Tibial nerve (tissue), 4 donors: Measurements from ENCODE around the gene TRIP6. TPM values are rescaled to one million over a fixed set of nuclear protein-coding genes. Genes with fewer than 3 reads are reported as not detected.

Source experiments
- DNase-seq, 2 donors: peaks; one replicate each; pipeline ENCODE4 v3.0.0-alpha.2; 2019; ENCODE audit warnings: low spot score in 2 of 2
- H3K27ac ChIP-seq, 4 donors: fragments of 200-600 bp; sonication (generic) in 3 of 4; one replicate each; pipeline ENCODE4 v1.5.1; 2017 to 2019; ENCODE audit warnings: mild to moderate bottlenecking in 1 of 4
- H3K27me3 ChIP-seq, 2 donors: fragments of 200-600 bp; sonication (generic) in 1 of 2; one replicate each; pipeline versions ENCODE4 v1.5.1 to v1.6.0; 2017 to 2019
- H3K36me3 ChIP-seq, 3 donors: fragments of 200-600 bp; sonication (generic); one replicate each; pipeline ENCODE4 v1.5.1; 2018 to 2019
- H3K4me1 ChIP-seq, 4 donors: fragments of 200-600 bp; sonication (generic) in 3 of 4; one replicate each; pipeline ENCODE4 v1.5.1; 2017 to 2019
- H3K4me3 ChIP-seq, 4 donors: fragments of 200-600 bp; sonication (generic) in 3 of 4; one replicate each; pipeline ENCODE4 v1.5.1; 2017 to 2019; ENCODE audit warnings: mild to moderate bottlenecking in 1 of 4, moderate library complexity in 1 of 4
- H3K9me3 ChIP-seq, 4 donors: fragments of 200-600 bp; sonication (generic) in 3 of 4; one replicate each; pipeline ENCODE4 v1.5.1; 2017 to 2019
- CTCF ChIP-seq, 5 experiments: fragments of 200-600 bp in 3 of 5; fragments of 450-650 bp in 2 of 5; sonication (generic) in 3 of 5; IDR thresholded peaks; one replicate each; pipeline ENCODE4 v1.5.1; 2016 to 2019; ENCODE audit warnings: antibody characterized with exemption in 5 of 5, mild to moderate bottlenecking in 3 of 5, moderate library complexity in 2 of 5
- EP300 ChIP-seq, 2 donors: sonication (generic); formaldehyde crosslinking; IDR thresholded peaks; one replicate each; pipeline ENCODE4 v1.6.1; 2017; ENCODE audit warnings: antibody characterized with exemption in 2 of 2, mild to moderate bottlenecking in 1 of 2
- POLR2A ChIP-seq, 2 donors: fragments of 450-650 bp; IDR thresholded peaks; one replicate each; pipeline ENCODE4 v1.6.1; 2017; ENCODE audit warnings: antibody characterized with exemption in 2 of 2, mild to moderate bottlenecking in 2 of 2, moderate library complexity in 2 of 2
- WGBS, 2 donors: methylation state at CpG; one replicate each; pipeline ENCODE4 v1.1.5; 2018; 5-methylcytosine and 5-hydroxymethylcytosine counted together
- total RNA-seq, 4 donors: library from RNA; depleted of rRNA; stranded (reverse); fragments of >200 nt; gene quantifications; one replicate each; pipeline ENCODE4 v1.1.0, GENCODE V29; 2016

Gene TRIP6
- total RNA-seq, 4 donors from 2014 or later: 63.9 to 119 (median 80.8) TPM

GRCh38 chr7:100830396-100830795 is 36.8 kb upstream of the TRIP6 start:
- no peak for DNase-seq

GRCh38 chr7:100832281-100832633 is 34.9 kb upstream of the TRIP6 start:
- Histone ChIP-seq H3K4me3 (no peak overlapping the region), H3K27me3 (peaks cover 0 to 7% of the 10 kb centered on the region in 2 donors), H3K4me1 (peaks cover 0 to 22% (median 8%) of the 10 kb centered on the region in 4 donors), H3K36me3 (no peaks in the 10 kb centered on the region), H3K9me3 (no peaks in the 10 kb centered on the region), H3K27ac (no peak overlapping the region)
- TF ChIP-seq POLR2A (IDR thresholded peaks at IDR 0.05) (no peak), CTCF (IDR thresholded peaks at IDR 0.05) (no peak), EP300 (IDR thresholded peaks at IDR 0.05) (no peak)
- WGBS, 2 donors: 89 to 92% methylated on average over 5 of the region's 5 CpGs
- DNase-seq: no peak

More at GRCh38 chr7:100830396-100830795, 36.8 kb upstream of the TRIP6 start:
- H3K9me3 ChIP-seq: no peaks in the 10 kb centered on the region
- no peak overlapping the region for H3K27ac ChIP-seq
- TF ChIP-seq POLR2A (IDR thresholded peaks at IDR 0.05) (no peak), CTCF (IDR thresholded peaks at IDR 0.05) (no peak), EP300 (IDR thresholded peaks at IDR 0.05) (no peak)
- 71% methylated on average over 4 of the region's 4 CpGs for WGBS, 2 donors
- H3K4me1 ChIP-seq: peaks cover 0 to 23% (median 6%) of the 10 kb centered on the region in 4 donors
- H3K4me3 ChIP-seq: no peak overlapping the region
- H3K27me3 ChIP-seq: peaks cover 0 to 11% of the 10 kb centered on the region in 2 donors
- no peaks in the 10 kb centered on the region for H3K36me3 ChIP-seq

GRCh38 chr7:100835903-100836811 is 31.0 kb upstream of the TRIP6 start:
- Histone ChIP-seq H3K27ac (peak overlapping the region in 3 of 4 donors; percentile 65 to 85 (median 72)), H3K27me3 (no peaks in the 10 kb centered on the region), H3K36me3 (no peaks in the 10 kb centered on the region), H3K4me3 (no peak overlapping the region), H3K9me3 (no peaks in the 10 kb centered on the region), H3K4me1 (peaks cover 0 to 17% (median 2%) of the 10 kb centered on the region in 4 donors)
- DNase-seq: no peak
- WGBS, 2 donors: 28 to 32% methylated on average over 17 of the region's 17 CpGs
- TF ChIP-seq POLR2A (IDR thresholded peaks at IDR 0.05) (no peak), CTCF (IDR thresholded peaks at IDR 0.05) (no peak), EP300 (IDR thresholded peaks at IDR 0.05) (no peak)

GRCh38 chr7:100836812-100837098 is 30.4 kb upstream of the TRIP6 start:
- H3K4me1 ChIP-seq: peaks cover 0 to 17% (median 2%) of the 10 kb centered on the region in 4 donors
- TF ChIP-seq EP300 (IDR thresholded peaks at IDR 0.05) (no peak), POLR2A (IDR thresholded peaks at IDR 0.05) (no peak), CTCF (IDR thresholded peaks at IDR 0.05) (no peak)
- peak overlapping the region; percentile 55 to 85 (median 68) for H3K27ac ChIP-seq
- 19 to 25% methylated on average over 5 to 6 of the region's 6 CpGs for WGBS, 2 donors
- no peak for DNase-seq
- H3K4me3 ChIP-seq: peak overlapping the region in 3 of 4 donors; percentile 30 to 51 (median 42)
- no peaks in the 10 kb centered on the region for H3K36me3 ChIP-seq
- H3K9me3 ChIP-seq: no peaks in the 10 kb centered on the region
- H3K27me3 ChIP-seq: no peaks in the 10 kb centered on the region

GRCh38 chr7:100837099-100837836 is 29.9 kb upstream of the TRIP6 start:
- peak overlapping the region; percentile 55 to 85 (median 68) for H3K27ac ChIP-seq
- WGBS, 2 donors: 2% methylated on average over 37 of the region's 37 CpGs
- H3K9me3 ChIP-seq: no peaks in the 10 kb centered on the region
- peak overlapping the region in 3 of 4 donors; percentile 30 to 51 (median 42) for H3K4me3 ChIP-seq
- peak; percentile 78 to 80 for DNase-seq
- H3K27me3 ChIP-seq: no peaks in the 10 kb centered on the region
- H3K36me3 ChIP-seq: no peaks in the 10 kb centered on the region
- H3K4me1 ChIP-seq: peaks cover 0 to 17% (median 2%) of the 10 kb centered on the region in 4 donors
- TF ChIP-seq CTCF (IDR thresholded peaks at IDR 0.05) (peak in 1 of 5 experiments; percentile 34), POLR2A (IDR thresholded peaks at IDR 0.05) (peak in 1 of 2 donors; percentile 54), EP300 (IDR thresholded peaks at IDR 0.05) (peak; percentile 52 to 88)
